Adrenal gland (tissue), 5 donors: ENCODE results near the gene ZMYND15.

Experiments used
- POLR2A ChIP-seq, 2 donors: fragments of 450-650 bp; IDR thresholded peaks; one replicate each; pipeline ENCODE4 v1.6.1; 2017; ENCODE audit warnings: antibody characterized with exemption in 2 of 2, mild to moderate bottlenecking in 2 of 2, moderate library complexity in 1 of 2
- TF ChIP-seq, protein P1 (sequence below), 6 experiments: fragments of 450-650 bp in 4 of 6; fragments of 200-600 bp in 2 of 6; sonication (generic) in 1 of 6; IDR thresholded peaks; 1 replicate in 5 of 6; 2 replicates in 1 of 6; pipeline versions ENCODE4 v1.5.1 to v1.8.0; 2016 to 2021; ENCODE audit warnings: antibody characterized with exemption in 6 of 6, mild to moderate bottlenecking in 2 of 6, moderate library complexity in 1 of 6
- donor health status: DM: no; HTN: no; CAD: no.

DNA sequence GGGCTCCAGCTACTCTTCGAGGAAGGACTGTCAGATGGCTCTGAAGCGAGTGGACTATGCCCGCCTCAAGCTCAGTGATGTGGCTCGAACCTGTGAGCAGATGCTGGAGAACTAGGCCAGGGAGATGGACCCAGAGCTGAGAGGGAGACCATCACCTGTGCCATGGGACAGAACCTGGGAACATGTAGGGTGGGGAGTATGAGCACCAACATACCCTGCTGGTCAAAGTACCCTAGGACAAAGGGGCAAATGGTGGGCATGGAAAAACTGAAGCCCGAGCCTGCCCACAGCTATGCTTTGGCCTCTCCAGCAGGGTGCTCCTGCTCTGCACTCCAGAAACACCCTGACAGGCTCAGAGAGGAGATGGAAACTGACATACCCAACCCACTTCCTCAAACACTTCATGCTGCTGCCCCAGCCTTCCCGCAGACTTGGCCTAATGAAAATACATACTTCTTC lies 6.5 kb upstream of the ZMYND15 start:
- TF ChIP-seq, protein P1, sequence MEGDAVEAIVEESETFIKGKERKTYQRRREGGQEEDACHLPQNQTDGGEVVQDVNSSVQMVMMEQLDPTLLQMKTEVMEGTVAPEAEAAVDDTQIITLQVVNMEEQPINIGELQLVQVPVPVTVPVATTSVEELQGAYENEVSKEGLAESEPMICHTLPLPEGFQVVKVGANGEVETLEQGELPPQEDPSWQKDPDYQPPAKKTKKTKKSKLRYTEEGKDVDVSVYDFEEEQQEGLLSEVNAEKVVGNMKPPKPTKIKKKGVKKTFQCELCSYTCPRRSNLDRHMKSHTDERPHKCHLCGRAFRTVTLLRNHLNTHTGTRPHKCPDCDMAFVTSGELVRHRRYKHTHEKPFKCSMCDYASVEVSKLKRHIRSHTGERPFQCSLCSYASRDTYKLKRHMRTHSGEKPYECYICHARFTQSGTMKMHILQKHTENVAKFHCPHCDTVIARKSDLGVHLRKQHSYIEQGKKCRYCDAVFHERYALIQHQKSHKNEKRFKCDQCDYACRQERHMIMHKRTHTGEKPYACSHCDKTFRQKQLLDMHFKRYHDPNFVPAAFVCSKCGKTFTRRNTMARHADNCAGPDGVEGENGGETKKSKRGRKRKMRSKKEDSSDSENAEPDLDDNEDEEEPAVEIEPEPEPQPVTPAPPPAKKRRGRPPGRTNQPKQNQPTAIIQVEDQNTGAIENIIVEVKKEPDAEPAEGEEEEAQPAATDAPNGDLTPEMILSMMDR (IDR thresholded peaks at IDR 0.05): peak in 5 of 6 experiments; percentile 20 to 35 (median 31)
- TF ChIP-seq POLR2A (IDR thresholded peaks at IDR 0.05): no peak
